Measurements from ENCODE around the gene PFKFB2.

Gene PFKFB2

GRCh38 chr1:207064561-207064960 lies 11.5 kb downstream of the PFKFB2 start:
- H3K27ac ChIP-seq = peak overlapping the region; percentile 2 to 8
- no peaks in the 10 kb centered on the region for H3K4me1 ChIP-seq
- H3K27me3 ChIP-seq = no peaks in the 10 kb centered on the region
- no peak for TF ChIP-seq CTCF (IDR thresholded peaks at IDR 0.05)
- peaks cover 35 to 75% (median 72%) of the 10 kb centered on the region in 3 donors for H3K36me3 ChIP-seq
- H3K4me3 ChIP-seq = no peak overlapping the region
- no peaks in the 10 kb centered on the region for H3K9me3 ChIP-seq
- intact Hi-C loops (cut with DNase I; ENCODE audit: low total_unique reads) = no loop called here
- DNase-seq = no peak

- Histone ChIP-seq H3K9me3 (no peaks in the 10 kb centered on the region), H3K4me1 (no peaks in the 10 kb centered on the region), H3K27ac (no peak overlapping the region), H3K36me3 (peaks cover 37 to 91% (median 72%) of the 10 kb centered on the region in 3 donors), H3K27me3 (no peaks in the 10 kb centered on the region), H3K4me3 (no peak overlapping the region)
- intact Hi-C loops (cut with DNase I; ENCODE audit: low total_unique reads) = no loop called here
- TF ChIP-seq CTCF (IDR thresholded peaks at IDR 0.05) = no peak
- DNase-seq = no peak
These were observed 14.1 kb downstream of the PFKFB2 start for GRCh38 chr1:207067185-207067584.

GRCh38 chr1:207067665-207068064 lies 14.6 kb downstream of the PFKFB2 start:
- Histone ChIP-seq H3K27me3 (no peaks in the 10 kb centered on the region), H3K36me3 (peaks cover 32 to 90% (median 68%) of the 10 kb centered on the region in 3 donors), H3K4me3 (no peak overlapping the region), H3K4me1 (no peaks in the 10 kb centered on the region), H3K27ac (no peak overlapping the region), H3K9me3 (no peaks in the 10 kb centered on the region)
- TF ChIP-seq CTCF (IDR thresholded peaks at IDR 0.05) = no peak
- DNase-seq = no peak
- intact Hi-C loops (cut with DNase I; ENCODE audit: low total_unique reads) = no loop called here

- H3K4me3 ChIP-seq = no peak overlapping the region
- H3K9me3 ChIP-seq = no peaks in the 10 kb centered on the region
- no peak overlapping the region for H3K27ac ChIP-seq
- peaks cover 32 to 76% (median 57%) of the 10 kb centered on the region in 3 donors for H3K36me3 ChIP-seq
- no peak for DNase-seq
- no peak for TF ChIP-seq CTCF (IDR thresholded peaks at IDR 0.05)
- H3K27me3 ChIP-seq = no peaks in the 10 kb centered on the region
- H3K4me1 ChIP-seq = no peaks in the 10 kb centered on the region
- intact Hi-C loops (cut with DNase I; ENCODE audit: low total_unique reads) = no loop called here
These were observed 16.0 kb downstream of the PFKFB2 start for GRCh38 chr1:207069061-207069460.

GRCh38 chr1:207069858-207070506 lies 16.9 kb downstream of the PFKFB2 start:
- no peaks in the 10 kb centered on the region for H3K27me3 ChIP-seq
- H3K27ac ChIP-seq = no peak overlapping the region
- H3K4me3 ChIP-seq = no peak overlapping the region
- DNase-seq = no peak
- no peak for TF ChIP-seq CTCF (IDR thresholded peaks at IDR 0.05)
- H3K9me3 ChIP-seq = no peaks in the 10 kb centered on the region
- peaks cover 32 to 67% (median 48%) of the 10 kb centered on the region in 3 donors for H3K36me3 ChIP-seq
- intact Hi-C loops (cut with DNase I; ENCODE audit: low total_unique reads) = no loop called here
- H3K4me1 ChIP-seq = no peaks in the 10 kb centered on the region
